Muscle layer of duodenum (tissue), 2 donors: ENCODE measurements around the gene RUBCN.

ENCODE experiments used
- H3K27ac ChIP-seq: one replicate; pipeline ENCODE4 v1.7.0; 2013; ENCODE audit warnings: mild to moderate bottlenecking, low read length
- H3K27me3 ChIP-seq: one replicate; pipeline ENCODE4 v1.7.0; 2013; ENCODE audit warnings: low read depth, mild to moderate bottlenecking, control low read depth, low read length
- H3K36me3 ChIP-seq, 2 donors: one replicate each; pipeline ENCODE4 v1.7.0; 2013; ENCODE audit warnings: low read length in 2 of 2, control low read depth in 1 of 2, mild to moderate bottlenecking in 1 of 2; ENCODE audit not compliant: insufficient read depth in 2 of 2, control insufficient read depth in 1 of 2
- H3K4me1 ChIP-seq, 2 donors: one replicate each; pipeline ENCODE4 v1.7.0; 2013; ENCODE audit warnings: low read length in 2 of 2, mild to moderate bottlenecking in 2 of 2, control low read depth in 1 of 2, moderate library complexity in 1 of 2; ENCODE audit not compliant: insufficient read depth in 2 of 2, control insufficient read depth in 1 of 2
- H3K4me3 ChIP-seq, 2 donors: one replicate each; pipeline ENCODE4 v1.7.0; 2013; ENCODE audit warnings: low read length in 2 of 2, low read depth in 1 of 2, mild to moderate bottlenecking in 1 of 2
- H3K9me3 ChIP-seq, 2 donors: one replicate each; pipeline ENCODE4 v1.7.0; 2013; ENCODE audit warnings: low read length in 2 of 2, control low read depth in 1 of 2, mild to moderate bottlenecking in 1 of 2; ENCODE audit not compliant: control insufficient read depth in 1 of 2
- donor health status: healthy.

The RUBCN gene

DNA sequence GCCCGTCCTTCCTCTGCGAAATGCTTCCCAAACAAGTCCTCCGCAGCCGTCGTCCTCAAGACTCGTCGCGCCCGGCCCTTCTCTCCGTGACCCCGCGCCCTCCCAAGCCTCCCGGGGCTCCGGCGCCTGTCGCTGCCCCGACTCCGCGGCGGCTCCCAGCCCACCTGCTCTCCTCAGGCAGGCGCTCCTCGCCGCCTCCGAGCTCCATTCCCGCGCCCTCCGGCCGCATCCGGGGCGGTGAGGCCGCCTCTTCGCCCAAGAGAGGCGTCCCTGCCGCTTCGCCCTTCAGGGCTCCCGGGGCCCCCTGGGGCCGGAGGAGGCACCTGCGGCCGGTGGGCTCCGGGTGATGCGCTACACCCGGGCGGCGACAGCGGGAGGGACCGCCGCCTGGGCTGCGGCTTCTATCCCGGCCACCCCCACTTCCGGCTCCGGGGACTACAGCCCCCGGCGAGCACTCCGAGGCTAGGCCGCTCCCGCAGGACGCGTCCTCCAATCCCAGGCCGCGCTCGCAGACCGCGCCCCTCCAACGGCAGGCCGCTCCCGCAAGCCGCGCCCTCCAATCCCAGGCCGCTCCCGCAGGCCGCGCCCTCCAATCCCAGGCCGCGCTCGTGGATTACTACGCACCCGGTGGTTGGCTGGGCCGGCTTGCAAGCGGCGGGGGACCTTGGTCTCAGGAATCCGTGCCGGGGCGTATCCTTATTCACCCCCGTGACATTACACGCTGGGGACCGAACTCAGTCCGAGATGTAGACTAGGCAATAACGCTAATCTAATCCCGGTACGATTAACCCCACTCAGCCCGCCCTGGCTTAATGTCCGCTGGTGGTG is at the start of gene RUBCN:
TSS of gene RUBCN (minus strand) at position 414 of the 828 bp plus-strand sequence. CDS start at position 229, 185 bp downstream.
- H3K4me1 ChIP-seq, result peaks cover 5 to 20% of the 10 kb centered on the region in 2 donors
- H3K4me3 ChIP-seq, result peak within 1 kb of the TSS; percentile 90 to 93
- no peaks in the 10 kb centered on the region for H3K9me3 ChIP-seq
- peak within 1 kb of the TSS; percentile 77 for H3K27ac ChIP-seq
- H3K36me3 ChIP-seq, result no peaks in the 10 kb centered on the region
- no peaks in the 10 kb centered on the region for H3K27me3 ChIP-seq

GRCh38 chr3:197784019-197784585 is 47.4 kb upstream of the RUBCN start:
- Histone ChIP-seq H3K27ac (no peak overlapping the region), H3K4me3 (no peak overlapping the region), H3K4me1 (no peaks in the 10 kb centered on the region), H3K9me3 (no peaks in the 10 kb centered on the region), H3K27me3 (no peaks in the 10 kb centered on the region), H3K36me3 (peaks cover 30 to 40% of the 10 kb centered on the region in 2 donors)

GRCh38 chr3:197782230-197782629 is 45.5 kb upstream of the RUBCN start:
- Histone ChIP-seq H3K27me3 (no peaks in the 10 kb centered on the region), H3K9me3 (no peaks in the 10 kb centered on the region), H3K4me3 (no peak overlapping the region), H3K27ac (no peak overlapping the region), H3K4me1 (no peaks in the 10 kb centered on the region), H3K36me3 (peaks cover 46 to 58% of the 10 kb centered on the region in 2 donors)

GRCh38 chr3:197775317-197775716 is 38.6 kb upstream of the RUBCN start:
- no peaks in the 10 kb centered on the region for H3K4me1 ChIP-seq
- H3K27me3 ChIP-seq, result no peaks in the 10 kb centered on the region
- H3K9me3 ChIP-seq, result no peaks in the 10 kb centered on the region
- peaks cover 48 to 76% of the 10 kb centered on the region in 2 donors for H3K36me3 ChIP-seq
- H3K4me3 ChIP-seq, result no peak overlapping the region
- no peak overlapping the region for H3K27ac ChIP-seq

DNA sequence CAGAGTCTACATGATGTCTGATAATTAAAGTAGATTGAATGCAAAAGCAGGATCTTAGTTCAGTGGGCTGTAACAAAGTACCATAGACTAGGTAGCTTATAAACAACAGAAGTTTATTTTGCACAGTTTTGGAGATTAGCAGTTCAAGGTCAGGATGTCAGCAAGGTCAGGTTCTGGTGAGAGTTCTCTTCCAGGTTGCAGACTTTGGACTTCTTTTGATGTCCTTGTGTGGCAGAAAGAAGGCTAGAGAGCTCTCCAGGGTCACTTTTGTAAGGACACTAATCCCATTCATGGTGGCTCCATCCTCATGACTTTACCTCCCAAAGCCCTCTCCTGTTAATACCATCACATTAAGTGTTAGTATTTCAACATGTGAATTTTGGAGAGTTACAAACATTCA is 25.1 kb upstream of the RUBCN start:
- H3K36me3 ChIP-seq, result peaks cover 18 to 27% of the 10 kb centered on the region in 2 donors
- no peak overlapping the region for H3K27ac ChIP-seq
- no peaks in the 10 kb centered on the region for H3K4me1 ChIP-seq
- no peaks in the 10 kb centered on the region for H3K9me3 ChIP-seq
- H3K27me3 ChIP-seq, result no peaks in the 10 kb centered on the region
- no peak overlapping the region for H3K4me3 ChIP-seq

DNA sequence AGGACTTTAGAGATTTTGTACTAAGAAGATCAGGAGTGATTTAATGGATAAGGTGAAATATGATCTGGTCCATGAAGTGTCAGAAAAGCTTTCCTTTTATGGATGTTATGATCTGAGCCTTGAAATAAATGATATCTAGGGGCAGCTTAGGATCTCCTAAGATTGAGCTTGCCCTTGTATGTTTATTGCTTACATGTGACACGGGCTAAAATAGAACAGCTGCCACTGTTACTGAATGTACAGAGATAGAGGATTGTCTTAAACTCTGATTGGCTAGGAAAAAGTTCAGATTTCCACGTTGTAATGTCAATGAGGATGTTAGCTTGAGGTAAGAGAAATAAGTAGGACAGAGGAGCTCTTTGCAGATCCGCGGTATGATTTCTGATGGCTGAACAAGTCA is 21.8 kb upstream of the RUBCN start:
- Histone ChIP-seq H3K4me3 (no peak overlapping the region), H3K9me3 (no peaks in the 10 kb centered on the region), H3K36me3 (peaks cover 3 to 14% of the 10 kb centered on the region in 2 donors), H3K4me1 (no peaks in the 10 kb centered on the region), H3K27me3 (no peaks in the 10 kb centered on the region), H3K27ac (no peak overlapping the region)

GRCh38 chr3:197756704-197757103 is 20.0 kb upstream of the RUBCN start:
- no peaks in the 10 kb centered on the region for H3K27me3 ChIP-seq
- H3K9me3 ChIP-seq, result no peaks in the 10 kb centered on the region
- no peak overlapping the region for H3K27ac ChIP-seq
- peaks cover 0 to 10% of the 10 kb centered on the region in 2 donors for H3K36me3 ChIP-seq
- no peak overlapping the region for H3K4me3 ChIP-seq
- H3K4me1 ChIP-seq, result peaks cover 3 to 6% of the 10 kb centered on the region in 2 donors

DNA sequence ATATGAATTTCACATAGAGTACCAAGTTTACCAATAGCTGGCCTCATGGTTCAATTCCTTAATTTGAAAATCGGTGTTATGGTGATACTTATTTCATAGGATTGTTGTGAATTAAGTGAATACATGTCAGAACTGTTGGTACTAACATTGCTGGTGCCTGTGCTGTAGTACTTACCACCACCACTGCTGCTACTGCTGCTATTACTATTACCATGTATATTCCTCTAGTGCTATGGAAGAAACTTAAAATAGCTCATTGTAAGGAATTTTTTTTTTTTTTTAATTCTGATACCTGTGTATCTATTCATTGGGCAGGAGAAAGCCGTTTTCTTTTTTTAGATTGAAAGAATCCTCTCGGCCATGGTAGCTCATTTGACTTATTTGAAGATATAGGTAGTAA is 16.6 kb upstream of the RUBCN start:
- Histone ChIP-seq H3K27ac (no peak overlapping the region), H3K4me1 (peaks cover 3 to 14% of the 10 kb centered on the region in 2 donors), H3K27me3 (no peaks in the 10 kb centered on the region), H3K4me3 (no peak overlapping the region), H3K9me3 (no peaks in the 10 kb centered on the region), H3K36me3 (peaks cover under 1 to 3% of the 10 kb centered on the region in 2 donors)

DNA sequence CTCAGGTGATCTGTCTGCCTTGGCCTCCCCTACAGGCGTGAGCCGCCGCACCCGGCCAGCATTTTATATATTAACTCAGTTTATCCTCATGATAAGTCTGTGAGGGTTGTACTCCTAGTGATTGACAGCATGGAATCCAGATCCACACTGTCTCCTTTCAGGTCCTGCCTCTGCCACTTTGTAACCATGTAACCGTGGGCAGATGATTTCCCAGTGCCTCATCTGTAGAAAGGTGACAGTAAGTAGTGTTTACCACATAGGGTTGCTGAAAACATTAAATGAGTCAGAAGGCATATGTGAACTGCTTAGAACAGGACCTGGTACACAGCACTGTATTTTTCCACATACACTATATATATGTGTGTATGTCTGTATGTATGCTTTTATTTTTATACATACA is 15.4 kb upstream of the RUBCN start:
- Histone ChIP-seq H3K9me3 (no peaks in the 10 kb centered on the region), H3K4me1 (peaks cover 3 to 14% of the 10 kb centered on the region in 2 donors), H3K4me3 (peak overlapping the region in 1 of 2 donors; percentile 19), H3K27me3 (no peaks in the 10 kb centered on the region), H3K27ac (no peak overlapping the region), H3K36me3 (peaks cover 0 to 3% of the 10 kb centered on the region in 2 donors)

DNA sequence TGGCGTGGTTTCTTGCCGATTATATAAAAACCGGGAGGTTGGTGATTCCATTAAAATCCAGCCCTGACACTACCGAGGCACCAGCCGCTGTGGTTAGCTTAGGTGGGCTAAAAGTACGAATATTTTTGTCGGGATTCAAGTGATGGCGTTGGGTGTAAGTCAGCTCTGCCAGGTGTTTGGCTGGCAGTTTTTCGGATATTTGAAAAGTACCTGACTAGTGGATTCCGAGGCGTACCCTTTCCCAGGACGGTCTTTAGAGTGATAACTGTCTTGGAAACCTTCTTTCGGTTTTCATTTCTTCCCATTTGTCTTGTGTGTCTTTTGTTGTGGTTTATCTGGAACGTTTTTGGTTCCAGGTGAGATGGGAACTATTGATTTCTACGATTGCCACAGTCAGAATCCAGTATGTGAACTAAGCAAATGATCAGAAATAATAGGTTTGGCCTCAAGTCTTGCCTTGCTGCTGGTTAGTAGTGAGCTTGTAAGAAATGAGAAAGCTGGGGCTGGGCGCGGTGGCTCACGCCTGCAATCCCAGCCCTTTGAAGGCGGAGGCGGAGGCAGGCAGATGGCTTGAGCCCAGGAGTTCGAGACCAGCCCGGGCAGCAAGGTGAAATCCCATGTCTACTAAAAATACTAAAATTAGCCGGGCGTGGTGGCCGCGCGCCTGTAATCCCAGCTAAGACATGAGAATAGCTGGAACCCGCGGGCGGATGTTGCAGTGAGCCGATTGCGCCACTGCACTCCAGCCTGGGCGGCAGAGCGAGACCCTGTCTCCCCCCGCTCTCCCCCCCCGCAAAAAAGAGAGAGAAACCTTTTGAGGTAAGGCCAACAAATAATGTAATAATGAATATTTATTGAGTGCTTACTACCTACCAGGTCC is 14.4 kb upstream of the RUBCN start:
- peaks cover 3 to 14% of the 10 kb centered on the region in 2 donors for H3K4me1 ChIP-seq
- peak overlapping the region; percentile 84 to 90 for H3K4me3 ChIP-seq
- H3K9me3 ChIP-seq, result no peaks in the 10 kb centered on the region
- H3K36me3 ChIP-seq, result peaks cover 0 to 3% of the 10 kb centered on the region in 2 donors
- H3K27me3 ChIP-seq, result no peaks in the 10 kb centered on the region
- peak overlapping the region; percentile 95 for H3K27ac ChIP-seq

GRCh38 chr3:197750396-197750831 is 13.7 kb upstream of the RUBCN start:
- H3K36me3 ChIP-seq, result peaks cover 0 to 3% of the 10 kb centered on the region in 2 donors
- H3K9me3 ChIP-seq, result no peaks in the 10 kb centered on the region
- H3K4me1 ChIP-seq, result peaks cover 3 to 14% of the 10 kb centered on the region in 2 donors
- peak overlapping the region; percentile 84 to 90 for H3K4me3 ChIP-seq
- H3K27me3 ChIP-seq, result no peaks in the 10 kb centered on the region
- H3K27ac ChIP-seq, result peak overlapping the region; percentile 95
